DND-41 (cell line): ENCODE measurements around the gene STXBP6.

ENCODE experiments used
- CTCF ChIP-seq: IDR thresholded peaks from 2 replicates; pipeline ENCODE4 v1.5.1; 2012; ENCODE audit warnings: borderline replicate concordance, low read length, moderate library complexity, mild to moderate bottlenecking; ENCODE audit not compliant: poor library complexity, severe bottlenecking; ENCODE audit errors: extremely low read depth
- EZH2 ChIP-seq: IDR thresholded peaks from 3 replicates; pipeline ENCODE4 v1.6.1; 2012; ENCODE audit warnings: borderline replicate concordance, low read depth, mild to moderate bottlenecking, moderate library complexity, low read length, inconsistent platforms; ENCODE audit not compliant: severe bottlenecking

- TF ChIP-seq CTCF (no peak), EZH2 (no peak)
These were observed 168.6 kb downstream of the STXBP6 start for GRCh38 chr14:24881116-24881893.
